NT2/D1 (cell line): ENCODE data around the gene ZNF334.

Experiments
- YY1 ChIP-seq: IDR thresholded peaks from 2 replicates; pipeline ENCODE4 v1.6.1; 2011; ENCODE audit not compliant: insufficient read length, insufficient read depth
- ZNF274 ChIP-seq: IDR thresholded peaks from 2 replicates; pipeline ENCODE4 v1.6.1; 2011; ENCODE audit warnings: mild to moderate bottlenecking, low read depth, low read length

DNA sequence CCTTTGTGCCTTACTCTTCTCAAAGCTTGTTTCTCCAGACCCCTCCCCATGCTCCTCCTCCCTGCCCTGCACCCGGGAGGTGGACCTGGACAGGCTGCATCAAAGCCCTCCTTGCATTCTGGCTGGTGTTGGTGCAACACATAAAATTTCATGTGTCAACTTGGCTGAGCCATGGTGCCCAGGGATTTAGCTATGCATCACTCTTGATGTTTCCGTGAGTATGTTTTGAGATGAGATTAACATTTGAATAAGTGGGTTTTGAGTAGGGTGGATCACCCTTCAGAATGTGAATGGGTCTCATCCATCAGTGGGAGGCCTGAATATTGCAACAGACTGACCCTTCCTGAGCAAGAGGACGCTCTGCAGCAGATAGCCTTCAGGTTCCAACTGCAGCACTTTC is 41.5 kb upstream of the ZNF334 start:
- no peak for TF ChIP-seq YY1
- no peak for TF ChIP-seq ZNF274
